ENCODE measurements around the gene EVI5.

GRCh38 chr1:92504291-92505014 lies 280.5 kb downstream of the EVI5 start:
- TF ChIP-seq EZH2 (IDR thresholded peaks at IDR 0.05) (no peak), POLR2AphosphoS5 (IDR thresholded peaks at IDR 0.05; ENCODE audit: borderline replicate concordance, low read depth, low read length) (no peak)
